ENCODE data around the gene VEZT. TPM values are rescaled to one million over a fixed set of nuclear protein-coding genes. Genes with fewer than 3 reads are reported as not detected.

VEZT gene, protein sequence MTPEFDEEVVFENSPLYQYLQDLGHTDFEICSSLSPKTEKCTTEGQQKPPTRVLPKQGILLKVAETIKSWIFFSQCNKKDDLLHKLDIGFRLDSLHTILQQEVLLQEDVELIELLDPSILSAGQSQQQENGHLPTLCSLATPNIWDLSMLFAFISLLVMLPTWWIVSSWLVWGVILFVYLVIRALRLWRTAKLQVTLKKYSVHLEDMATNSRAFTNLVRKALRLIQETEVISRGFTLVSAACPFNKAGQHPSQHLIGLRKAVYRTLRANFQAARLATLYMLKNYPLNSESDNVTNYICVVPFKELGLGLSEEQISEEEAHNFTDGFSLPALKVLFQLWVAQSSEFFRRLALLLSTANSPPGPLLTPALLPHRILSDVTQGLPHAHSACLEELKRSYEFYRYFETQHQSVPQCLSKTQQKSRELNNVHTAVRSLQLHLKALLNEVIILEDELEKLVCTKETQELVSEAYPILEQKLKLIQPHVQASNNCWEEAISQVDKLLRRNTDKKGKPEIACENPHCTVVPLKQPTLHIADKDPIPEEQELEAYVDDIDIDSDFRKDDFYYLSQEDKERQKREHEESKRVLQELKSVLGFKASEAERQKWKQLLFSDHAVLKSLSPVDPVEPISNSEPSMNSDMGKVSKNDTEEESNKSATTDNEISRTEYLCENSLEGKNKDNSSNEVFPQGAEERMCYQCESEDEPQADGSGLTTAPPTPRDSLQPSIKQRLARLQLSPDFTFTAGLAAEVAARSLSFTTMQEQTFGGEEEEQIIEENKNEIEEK
- total RNA-seq = 90.1 and 91.7 TPM in 2 replicates

DNA sequence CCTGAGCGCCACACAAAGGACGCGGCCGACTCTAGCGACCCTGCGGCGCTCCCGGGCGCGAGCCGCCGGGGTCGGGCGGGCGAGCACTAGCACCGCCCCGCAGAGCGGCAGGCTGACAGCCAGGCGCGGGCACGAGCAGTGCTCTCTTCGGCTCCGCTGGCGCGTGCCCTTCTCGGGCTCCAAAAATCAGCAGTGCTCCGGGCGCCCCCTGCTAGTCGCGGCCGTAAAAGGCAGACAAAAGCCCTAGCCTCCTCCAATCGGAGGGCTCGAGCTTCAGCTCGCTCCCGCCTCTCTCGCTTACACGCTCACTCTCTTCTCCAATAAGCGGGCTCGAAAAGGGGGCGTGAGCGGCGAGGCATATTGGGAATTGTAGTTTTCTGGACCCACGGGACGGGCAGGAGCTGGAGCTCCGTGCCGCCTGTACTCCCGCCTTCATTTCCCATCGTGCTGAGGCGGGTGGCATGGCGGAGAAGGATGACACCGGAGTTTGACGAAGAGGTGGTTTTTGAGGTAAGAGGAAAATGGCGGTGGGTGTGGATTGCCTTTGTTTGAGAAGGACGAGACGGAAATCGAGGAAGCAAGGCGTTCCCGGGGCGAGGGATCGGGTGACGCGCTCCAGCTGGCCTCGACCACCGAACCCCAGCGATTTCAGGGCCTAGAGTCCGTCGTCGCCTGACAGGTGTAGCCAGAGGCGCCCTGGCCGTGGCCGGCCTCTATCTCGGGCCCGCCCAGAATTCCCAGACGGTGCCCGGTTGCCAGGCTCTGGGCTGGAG is at the start of gene VEZT, which contains the start of gene FGD6:
Gene VEZT, plus strand, starts transcription at position 431 of the 773 bp plus-strand sequence. Its CDS starts 44 bp downstream, at position 475.
Gene FGD6, minus strand, starts transcription at position 91 of the 773 bp plus-strand sequence. CDS start 227 bp downstream, outside the sequence.

Small RNA genes within 50 kb of the gene (small RNA-seq; reads per million reads assigned to genes)
- gene MIR331 (95.9 reads per million, percentile 98 among the genes with 10 or more reads in this experiment), gene MIR3685 (not detected), gene RF00019 (not detected), gene RNU6-808P (not detected)

Other genes with a start within 250 kb of the VEZT start
- 47.5 and 53.2 TPM in 2 replicates for gene NDUFA12, start 214.1 kb upstream of the VEZT start, total RNA-seq
- gene NR2C1, start 144.2 kb upstream of the VEZT start, total RNA-seq = 23.2 and 26.1 TPM in 2 replicates
- 13.7 and 21.3 TPM in 2 replicates for gene FGD6, start 340 bp upstream of the VEZT start, total RNA-seq

Measured in hair follicle dermal papilla cell (primary cell).